Kidney (tissue), 14 donors: Measurements from ENCODE around the gene CCDC88C. TPM values are rescaled to one million over a fixed set of nuclear protein-coding genes. Genes with fewer than 3 reads are reported as not detected.

Experiments used
- DNase-seq, 5 donors: peaks; one replicate each; pipeline ENCODE4 v3.0.0-alpha.2; 2013 to 2020
- FAIRE-seq: peaks from 2 replicates; lab custom pipeline; 2012; peaks lifted over from hg19 to GRCh38; lab: Jason Lieb, UNC
- H3K27ac ChIP-seq, 2 donors: one replicate each; pipeline ENCODE4 v1.7.0; 2013; ENCODE audit warnings: low read depth in 2 of 2, low read length in 2 of 2, inconsistent platforms in 1 of 2
- H3K27me3 ChIP-seq: one replicate; pipeline ENCODE4 v1.7.1; 2013; ENCODE audit warnings: low read length, inconsistent platforms; ENCODE audit not compliant: control insufficient read depth, insufficient read depth
- H3K36me3 ChIP-seq, 3 donors: one replicate each; pipeline versions ENCODE4 v1.7.0 to v1.7.1; 2013; ENCODE audit warnings: low read length in 3 of 3, control low read depth in 1 of 3, inconsistent platforms in 1 of 3; ENCODE audit not compliant: insufficient read depth in 3 of 3, control insufficient read depth in 2 of 3
- H3K4me1 ChIP-seq, 3 donors: one replicate each; pipeline versions ENCODE4 v1.7.0 to v1.7.1; 2013; ENCODE audit warnings: low read length in 3 of 3, inconsistent platforms in 1 of 3, low read depth in 1 of 3; ENCODE audit not compliant: control insufficient read depth in 2 of 3, insufficient read depth in 2 of 3
- H3K4me3 ChIP-seq, 3 donors: one replicate each; pipeline versions ENCODE4 v1.7.0 to v1.8.1; 2013; ENCODE audit warnings: low read length in 3 of 3, control low read depth in 1 of 3, inconsistent platforms in 1 of 3
- H3K9ac ChIP-seq, 3 donors: one replicate each; pipeline versions ENCODE4 v1.7.0 to v1.7.1; 2013; ENCODE audit warnings: low read length in 3 of 3, control low read depth in 1 of 3, inconsistent platforms in 1 of 3
- H3K9me3 ChIP-seq, 3 donors: one replicate each; pipeline versions ENCODE4 v1.7.0 to v1.7.1; 2013; ENCODE audit warnings: low read length in 3 of 3, control low read depth in 1 of 3, inconsistent platforms in 1 of 3; ENCODE audit not compliant: control insufficient read depth in 2 of 3, insufficient read depth in 1 of 3
- CTCF ChIP-seq: IDR thresholded peaks from 3 replicates; pipeline ENCODE4 v1.5.1; 2012; ENCODE audit warnings: mild to moderate bottlenecking, moderate library complexity, borderline replicate concordance; ENCODE audit not compliant: insufficient read depth; ENCODE audit errors: extremely low read depth
- intact Hi-C: fragments of 100-400 bp; cut with DNase I; formaldehyde crosslinking; loops from one replicate; pipeline ENCODE4 v1.11.1; 2022
- polyA plus RNA-seq: library from polyadenylated mRNA; stranded (reverse); fragments of 350-450 nt; fragmentation: Illumina TruSeq; extraction: RNeasy Lipid Tissue Mini Kit (QIAGEN cat#74804); gene quantifications from one replicate; pipeline ENCODE4 v1.2.3, GENCODE V29; 2014; ENCODE audit warnings: low read depth, low replicate concordance; ENCODE audit not compliant: insufficient read depth
- total RNA-seq: library from RNA; stranded (reverse); fragmentation: NEBNext Ultra II Directional; extraction: Animal tissue kit (Norgen Biotek cat#: 25700); gene quantifications from one replicate; pipeline ENCODE4 v1.2.1, GENCODE V29; 2021
- donor health status: control.
- donor health status: control.
- donor health status: control.
- donor health status: control.
- donor health status: control.
- donor health status: DM: yes; HTN: yes; CAD: no.
- donor health status: Normal renal cell carcinoma (clear cell type).

The CCDC88C gene
- total and polyA plus RNA-seq, 2 donors from 2014 or later: 6.6 to 32.8 TPM

GRCh38 chr14:91405241-91405721 is 12.3 kb downstream of the CCDC88C start:
- intact Hi-C loops: no loop called here
- FAIRE-seq: no peak
- H3K9ac ChIP-seq: no peak overlapping the region
- no peak overlapping the region for H3K27ac ChIP-seq
- H3K4me1 ChIP-seq: peaks cover 2 to 19% (median 4%) of the 10 kb centered on the region in 3 donors
- no peak for TF ChIP-seq CTCF
- H3K9me3 ChIP-seq: no peaks in the 10 kb centered on the region
- H3K27me3 ChIP-seq: no peaks in the 10 kb centered on the region
- H3K36me3 ChIP-seq: peaks cover 0 to 5% (median 0%) of the 10 kb centered on the region in 3 donors
- DNase-seq: no peak
- no peak overlapping the region for H3K4me3 ChIP-seq

- Histone ChIP-seq H3K27ac (peak overlapping the region; percentile 5 to 49), H3K36me3 (peaks cover 0 to 3% (median 0%) of the 10 kb centered on the region in 3 donors), H3K9me3 (no peaks in the 10 kb centered on the region), H3K4me3 (no peak overlapping the region), H3K9ac (no peak overlapping the region), H3K4me1 (peaks cover 2 to 25% (median 7%) of the 10 kb centered on the region in 3 donors), H3K27me3 (no peaks in the 10 kb centered on the region)
- no peak for TF ChIP-seq CTCF
- DNase-seq (peak in 2 of 5 donors; percentile 64 to 87), FAIRE-seq (no peak)
- intact Hi-C loops: no loop called here
Observed at GRCh38 chr14:91402771-91403600, 14.6 kb downstream of the CCDC88C start.

GRCh38 chr14:91402348-91402747 is 15.3 kb downstream of the CCDC88C start:
- FAIRE-seq: no peak
- Histone ChIP-seq H3K27ac (peak overlapping the region; percentile 2 to 49), H3K9me3 (no peaks in the 10 kb centered on the region), H3K4me1 (peaks cover 2 to 28% (median 7%) of the 10 kb centered on the region in 3 donors), H3K4me3 (no peak overlapping the region), H3K9ac (peak overlapping the region in 1 of 3 donors; percentile 17), H3K27me3 (no peaks in the 10 kb centered on the region), H3K36me3 (peaks cover 0 to 2% (median 0%) of the 10 kb centered on the region in 3 donors)
- TF ChIP-seq CTCF: no peak
- no peak for DNase-seq
- intact Hi-C loops: no loop called here
